ENCODE data around the gene IMMP2L. TPM values are rescaled to one million over a fixed set of nuclear protein-coding genes. Genes with fewer than 3 reads are reported as not detected.

Gene IMMP2L
- polyA plus RNA-seq, 2 of the 4 experiments (the other 2 are of a cell fraction): 16.1 to 23.8 TPM

- CTCF ChIA-PET: interaction anchor here (1.6 kb wide), 1 partner anchor 153 kb away, joined by 3 read pairs; no protein-coding TSS in a partner anchor
Observed at GRCh38 chr7:110677405-110677804, 884.9 kb downstream of the IMMP2L start.

GRCh38 chr7:110676785-110677184 lies 885.5 kb downstream of the IMMP2L start:
- no peak for FAIRE-seq
- H3K4me1 ChIP-seq: peaks cover 3% of the 10 kb centered on the region; the same call in 2 of the 3 replicates
- POLR2A ChIA-PET: no interaction called here
- peak in 1 of 2 experiments; percentile 42 for DNase-seq (ENCODE audit: low read depth in 1 of 2, low spot score in 1 of 2)
- no peak overlapping the region for H3K4me2 ChIP-seq
- no peak overlapping the region for H3K4me3 ChIP-seq
- WGBS (ENCODE audit: missing lambda C conversion rate): 89% methylated on average over 2 of the region's 2 CpGs
- ATAC-seq: no peak
- TF ChIP-seq PHF8 (IDR thresholded peaks at IDR 0.05; ENCODE audit: borderline replicate concordance, low read depth): no peak
- no peak for TF ChIP-seq RCOR1 (IDR thresholded peaks at IDR 0.05; ENCODE audit: low read depth, low read length)
- TF ChIP-seq CBX2 (IDR thresholded peaks at IDR 0.05; ENCODE audit: borderline replicate concordance, low read depth): no peak
- TF ChIP-seq TFCP2L1 (CRISPR knock-in tag; IDR thresholded peaks at IDR 0.05): no peak
- TF ChIP-seq ATOH8 (CRISPR knock-in tag; IDR thresholded peaks at IDR 0.05; ENCODE audit: low read depth): no peak
- TF ChIP-seq GATA3 (IDR thresholded peaks at IDR 0.05; ENCODE audit: borderline replicate concordance): no peak
- TF ChIP-seq E2F6 (IDR thresholded peaks at IDR 0.05; ENCODE audit: borderline replicate concordance, low read depth): no peak
- TF ChIP-seq POLR2AphosphoS2 (conservative IDR thresholded peaks at IDR 0.05; ENCODE audit: low read length): no peak
- TF ChIP-seq NR3C1 (IDR thresholded peaks at IDR 0.05): no peak
- no peak for TF ChIP-seq MAX (IDR thresholded peaks at IDR 0.05)
- no peak for TF ChIP-seq JUN (IDR thresholded peaks at IDR 0.05)
- TF ChIP-seq CHD4 (IDR thresholded peaks at IDR 0.05; ENCODE audit: borderline replicate concordance): no peak
- CTCF ChIA-PET: interaction anchor here (1.6 kb wide), 1 partner anchor 152 kb away, joined by 3 read pairs; no protein-coding TSS in a partner anchor
- no peak overlapping the region for H3K27ac ChIP-seq
- H3K9me3 ChIP-seq: peaks cover 5% of the 10 kb centered on the region

More at GRCh38 chr7:110677405-110677804, 884.9 kb downstream of the IMMP2L start:
- no peak overlapping the region for H3K4me3 ChIP-seq
- DNase-seq (ENCODE audit: low read depth in 1 of 2, low spot score in 1 of 2) (peak in 1 of 2 experiments; percentile 77), FAIRE-seq (no peak), ATAC-seq (peak in 1 of 2 experiments; percentile 69; a peak in 3 of 6 replicates)
- POLR2A ChIA-PET: no interaction called here
- no peak overlapping the region for H3K27ac ChIP-seq
- no peak overlapping the region for H3K4me2 ChIP-seq
- H3K4me1 ChIP-seq: peaks cover 3% of the 10 kb centered on the region; the same call in 2 of the 3 replicates
- no peak for TF ChIP-seq RCOR1 (IDR thresholded peaks at IDR 0.05; ENCODE audit: low read depth, low read length)
- peak; percentile 87 for TF ChIP-seq GATA3 (IDR thresholded peaks at IDR 0.05; ENCODE audit: borderline replicate concordance)
- 10% methylated on average over 5 of the region's 5 CpGs for whole genome bisulfite sequencing (ENCODE audit: missing lambda C conversion rate)
- H3K9me3 ChIP-seq: peaks cover 5% of the 10 kb centered on the region

- CTCF ChIA-PET: no interaction called here
- ATAC-seq (no peak), FAIRE-seq (no peak)
Observed at GRCh38 chr7:110675383-110676103, 886.7 kb downstream of the IMMP2L start.

More at GRCh38 chr7:110675383-110676103, 886.7 kb downstream of the IMMP2L start:
- no peak overlapping the region for H3K4me3 ChIP-seq
- DNase-seq (ENCODE audit: low read depth in 1 of 2, low spot score in 1 of 2): no peak
- POLR2A ChIA-PET: no interaction called here
- 56% methylated on average over 4 of the region's 4 CpGs for WGBS (ENCODE audit: missing lambda C conversion rate)
- peaks cover 3% of the 10 kb centered on the region; the same call in 2 of the 3 replicates for H3K4me1 ChIP-seq
- H3K4me2 ChIP-seq: no peak overlapping the region
- no peak overlapping the region for H3K27ac ChIP-seq
- TF ChIP-seq POLR2A (IDR thresholded peaks at IDR 0.05; ENCODE audit: low read length) (no peak), NR3C1 (IDR thresholded peaks at IDR 0.05) (no peak), ZFP36 (IDR thresholded peaks at IDR 0.05; ENCODE audit: borderline replicate concordance, partially characterized antibody) (no peak), RCOR1 (IDR thresholded peaks at IDR 0.05; ENCODE audit: low read depth, low read length) (no peak), TFCP2L1 (CRISPR knock-in tag; IDR thresholded peaks at IDR 0.05) (no peak), HES2 (IDR thresholded peaks at IDR 0.05) (no peak), ESRRA (IDR thresholded peaks at IDR 0.05; ENCODE audit: borderline replicate concordance, low read length) (no peak), ZC3H11A (IDR thresholded peaks at IDR 0.05) (no peak), CHD2 (IDR thresholded peaks at IDR 0.05; ENCODE audit: low read length, partially characterized antibody) (no peak), EHF (CRISPR knock-in tag; IDR thresholded peaks at IDR 0.05) (no peak), EHMT2 (IDR thresholded peaks at IDR 0.05; ENCODE audit: low read depth) (no peak), CTCF (IDR thresholded peaks at IDR 0.05) (no peak), EP300 (IDR thresholded peaks at IDR 0.05) (no peak), ZNF302 (CRISPR knock-in tag; IDR thresholded peaks at IDR 0.05) (no peak), JUNB (IDR thresholded peaks at IDR 0.05) (no peak), CBX2 (IDR thresholded peaks at IDR 0.05; ENCODE audit: borderline replicate concordance, low read depth) (no peak)
- peaks cover 5% of the 10 kb centered on the region for H3K9me3 ChIP-seq

Data from A549 (cell line).